Small intestine (tissue), 7 donors: Measurements from ENCODE around the gene FSIP1. TPM values are rescaled to one million over a fixed set of nuclear protein-coding genes. Genes with fewer than 3 reads are reported as not detected.

Experiments used
- DNase-seq, 2 donors: peaks; one replicate each; pipeline versions ENCODE4 v3.0.0 to v3.0.0-alpha.2; 2013
- FAIRE-seq: peaks from 2 replicates; lab custom pipeline; 2012; peaks lifted over from hg19 to GRCh38; lab: Jason Lieb, UNC
- H3K27ac ChIP-seq, 3 donors: one replicate each; pipeline ENCODE4 v1.5.1; 2013; ENCODE audit warnings: low read length in 2 of 3, mild to moderate bottlenecking in 2 of 3, control low read depth in 1 of 3, inconsistent platforms in 1 of 3, low read depth in 1 of 3, moderate library complexity in 1 of 3
- H3K27me3 ChIP-seq, 3 donors: one replicate each; pipeline ENCODE4 v1.6.1; 2013; ENCODE audit warnings: low read length in 3 of 3, inconsistent platforms in 1 of 3; ENCODE audit not compliant: control insufficient read depth in 3 of 3, insufficient read depth in 3 of 3
- H3K36me3 ChIP-seq, 3 donors: one replicate each; pipeline ENCODE4 v1.6.1; 2013; ENCODE audit warnings: low read length in 3 of 3, inconsistent platforms in 1 of 3, low read depth in 1 of 3, mild to moderate bottlenecking in 1 of 3, moderate library complexity in 1 of 3; ENCODE audit not compliant: control insufficient read depth in 3 of 3, insufficient read depth in 2 of 3
- H3K4me1 ChIP-seq, 3 donors: one replicate each; pipeline ENCODE4 v1.6.1; 2013; ENCODE audit warnings: low read length in 2 of 3, inconsistent platforms in 1 of 3, low read depth in 1 of 3, mild to moderate bottlenecking in 1 of 3, moderate library complexity in 1 of 3; ENCODE audit not compliant: control insufficient read depth in 3 of 3, insufficient read depth in 2 of 3
- H3K4me3 ChIP-seq, 3 donors: one replicate each; pipeline ENCODE4 v1.5.1; 2013; ENCODE audit warnings: low read length in 3 of 3, control low read depth in 1 of 3, inconsistent platforms in 1 of 3, low read depth in 1 of 3, mild to moderate bottlenecking in 1 of 3, moderate library complexity in 1 of 3
- H3K9me3 ChIP-seq, 2 donors: one replicate each; pipeline ENCODE4 v1.6.1; 2013; ENCODE audit warnings: low read depth in 1 of 2, low read length in 1 of 2; ENCODE audit not compliant: control insufficient read depth in 2 of 2, insufficient read depth in 1 of 2
- WGBS, 3 donors: extraction: QIAGEN DNeasy Blood & Tissue Kit; methylation state at CpG; one replicate each; pipeline ENCODE4 v1.1.7; 2013; 5-methylcytosine and 5-hydroxymethylcytosine counted together
- polyA plus RNA-seq, 4 donors: library from polyadenylated mRNA; stranded (reverse) in 3 of 4; unstranded in 1 of 4; fragments of 200-250 nt in 3 of 4; fragments of 120-200 nt in 1 of 4; gene quantifications; one replicate each; pipeline versions ENCODE4 v1.2.1 to v1.2.3, GENCODE V29; 2013
- donor health status: healthy with polysubstance abuse.
- donor health status: control.
- donor health status: control.
- donor health status: Bipolar disorder and iron deficiency.
- donor health status: healthy.

The FSIP1 gene
- polyA plus RNA-seq, 4 donors: 0.12 to 0.72 TPM; not detected in 2

DNA sequence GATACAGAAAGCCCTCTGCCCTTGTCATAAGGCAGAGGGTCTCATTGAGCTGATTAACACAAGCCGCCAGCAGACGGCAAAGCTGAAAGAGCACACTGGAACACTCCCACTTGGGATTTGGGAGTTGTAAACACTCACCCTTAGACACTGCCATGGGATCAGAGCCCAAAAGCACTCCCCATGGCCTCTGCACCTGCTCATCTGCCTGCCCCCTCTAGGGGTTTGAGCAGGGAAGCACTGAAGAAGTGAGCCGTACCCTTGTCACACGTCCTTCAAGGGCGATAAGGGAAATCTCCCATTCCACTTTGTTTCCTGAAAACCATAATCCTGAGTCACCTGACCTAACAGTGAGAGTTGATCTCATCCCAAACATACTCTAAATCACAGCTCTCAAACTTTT lies 14.7 kb downstream of the FSIP1 start:
- DNase-seq: no peak
- H3K27ac ChIP-seq: no peak overlapping the region
- H3K36me3 ChIP-seq: no peaks in the 10 kb centered on the region
- no peak for FAIRE-seq
- 87 to 94% (median 88%) methylated on average over 5 of the region's 5 CpGs for WGBS, 3 donors
- H3K4me1 ChIP-seq: no peaks in the 10 kb centered on the region
- H3K4me3 ChIP-seq: no peak overlapping the region
- H3K9me3 ChIP-seq: peaks cover 0 to 7% of the 10 kb centered on the region in 2 donors
- H3K27me3 ChIP-seq: no peaks in the 10 kb centered on the region

DNA sequence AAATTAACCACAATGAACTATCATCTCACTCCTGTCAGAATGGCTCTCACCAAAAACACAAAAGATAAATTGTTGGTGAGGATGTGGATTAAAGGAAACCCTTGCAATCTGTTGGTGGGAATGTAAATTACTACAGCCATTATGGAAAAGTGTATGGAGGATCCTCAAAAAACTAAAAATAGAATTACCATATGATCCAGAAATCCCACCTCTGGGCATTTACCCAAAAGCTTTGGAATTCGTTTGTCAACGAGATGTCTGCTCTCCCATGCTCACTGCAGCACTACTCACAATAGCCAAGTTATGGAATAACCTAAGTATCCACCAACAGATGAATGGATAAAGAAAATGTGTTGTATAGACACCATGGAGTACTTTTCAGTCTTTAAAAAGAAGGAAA lies 21.6 kb downstream of the FSIP1 start:
- H3K9me3 ChIP-seq: no peaks in the 10 kb centered on the region
- no peaks in the 10 kb centered on the region for H3K4me1 ChIP-seq
- H3K36me3 ChIP-seq: no peaks in the 10 kb centered on the region
- no peak for DNase-seq
- no peak for FAIRE-seq
- no peak overlapping the region for H3K27ac ChIP-seq
- WGBS, 3 donors: 77 to 87% (median 80%) methylated on average over 2 of the region's 2 CpGs
- no peak overlapping the region for H3K4me3 ChIP-seq
- H3K27me3 ChIP-seq: no peaks in the 10 kb centered on the region

GRCh38 chr15:39756806-39757522 lies 25.7 kb downstream of the FSIP1 start:
- 46 to 48% (median 47%) methylated on average over 2 of the region's 2 CpGs for WGBS, 3 donors
- H3K27me3 ChIP-seq: peaks cover 0 to 3% (median 0%) of the 10 kb centered on the region in 3 donors
- H3K9me3 ChIP-seq: no peaks in the 10 kb centered on the region
- no peaks in the 10 kb centered on the region for H3K4me1 ChIP-seq
- H3K4me3 ChIP-seq: no peak overlapping the region
- FAIRE-seq (peak; percentile 5), DNase-seq (peak; percentile 47 to 61)
- H3K36me3 ChIP-seq: no peaks in the 10 kb centered on the region
- H3K27ac ChIP-seq: no peak overlapping the region

DNA sequence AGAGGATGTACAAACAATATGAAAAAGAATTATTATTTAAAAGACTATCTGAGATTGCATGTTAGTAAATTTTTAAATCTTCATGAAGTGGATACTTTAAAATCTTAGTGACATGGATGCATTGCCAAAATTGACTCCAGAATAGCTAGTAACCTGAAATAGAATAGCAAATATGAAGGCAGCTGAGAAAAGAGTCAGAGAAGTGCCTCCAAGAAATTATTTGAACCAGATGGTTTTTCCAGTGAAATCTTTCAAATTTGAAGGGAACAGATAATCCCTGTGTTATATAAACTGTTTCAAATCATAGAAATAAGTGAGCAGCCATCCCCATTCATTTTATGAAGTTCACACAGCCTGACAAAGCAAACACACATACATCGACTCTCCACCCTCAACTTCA lies 29.6 kb downstream of the FSIP1 start:
- Histone ChIP-seq H3K4me1 (no peaks in the 10 kb centered on the region), H3K27ac (no peak overlapping the region), H3K9me3 (no peaks in the 10 kb centered on the region), H3K36me3 (no peaks in the 10 kb centered on the region), H3K27me3 (peaks cover 0 to 3% (median 0%) of the 10 kb centered on the region in 3 donors), H3K4me3 (no peak overlapping the region)
- FAIRE-seq: no peak
- no peak for DNase-seq
- WGBS, 3 donors: 73 to 84% (median 76%) methylated on average over 1 of the region's 1 CpG

DNA sequence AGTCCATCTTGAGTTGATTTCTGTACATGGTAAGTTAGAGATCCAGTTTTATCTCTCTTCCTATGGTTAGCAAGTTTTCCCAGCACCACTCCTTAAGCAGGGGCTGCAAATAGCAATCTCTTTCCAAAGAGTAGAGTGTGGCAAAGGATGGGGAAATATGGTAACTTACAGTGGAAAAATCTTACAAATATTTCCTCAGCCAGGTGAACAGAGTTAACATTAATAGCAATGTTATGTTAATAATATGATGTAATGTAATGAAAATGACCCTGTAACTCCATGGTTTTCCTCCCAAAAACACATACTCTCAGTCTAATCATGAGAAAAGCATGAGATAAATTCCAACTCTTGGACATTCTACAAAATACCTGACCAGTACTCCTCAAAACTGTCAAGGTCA lies 30.4 kb downstream of the FSIP1 start:
- Histone ChIP-seq H3K4me3 (no peak overlapping the region), H3K4me1 (no peaks in the 10 kb centered on the region), H3K9me3 (no peaks in the 10 kb centered on the region), H3K27me3 (peaks cover 0 to 3% (median 0%) of the 10 kb centered on the region in 3 donors), H3K27ac (no peak overlapping the region), H3K36me3 (no peaks in the 10 kb centered on the region)
- DNase-seq (no peak), FAIRE-seq (no peak)

DNA sequence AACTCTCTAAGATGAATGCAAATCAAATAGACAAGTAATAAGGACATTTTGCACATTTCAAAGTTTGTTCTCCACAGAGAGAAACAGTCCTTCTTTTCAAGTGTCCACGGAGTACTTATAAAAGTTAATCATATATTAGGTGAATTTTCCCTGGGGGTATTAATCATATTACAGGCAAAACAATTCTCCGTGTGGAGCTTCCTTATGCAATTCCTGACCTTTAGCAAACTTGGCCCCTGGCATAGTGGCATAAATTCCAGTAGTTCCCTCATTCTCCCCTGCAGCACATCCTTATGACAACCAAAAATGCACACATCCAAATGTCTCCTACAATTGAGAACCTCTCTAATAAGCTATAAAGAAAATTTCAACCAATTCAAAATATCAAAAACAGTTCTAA lies 34.4 kb downstream of the FSIP1 start:
- H3K9me3 ChIP-seq: no peaks in the 10 kb centered on the region
- H3K27me3 ChIP-seq: no peaks in the 10 kb centered on the region
- 11 to 41% (median 30%) methylated on average over 2 of the region's 2 CpGs for WGBS, 3 donors
- H3K4me3 ChIP-seq: no peak overlapping the region
- no peaks in the 10 kb centered on the region for H3K4me1 ChIP-seq
- DNase-seq (no peak), FAIRE-seq (no peak)
- H3K27ac ChIP-seq: no peak overlapping the region
- H3K36me3 ChIP-seq: no peaks in the 10 kb centered on the region

DNA sequence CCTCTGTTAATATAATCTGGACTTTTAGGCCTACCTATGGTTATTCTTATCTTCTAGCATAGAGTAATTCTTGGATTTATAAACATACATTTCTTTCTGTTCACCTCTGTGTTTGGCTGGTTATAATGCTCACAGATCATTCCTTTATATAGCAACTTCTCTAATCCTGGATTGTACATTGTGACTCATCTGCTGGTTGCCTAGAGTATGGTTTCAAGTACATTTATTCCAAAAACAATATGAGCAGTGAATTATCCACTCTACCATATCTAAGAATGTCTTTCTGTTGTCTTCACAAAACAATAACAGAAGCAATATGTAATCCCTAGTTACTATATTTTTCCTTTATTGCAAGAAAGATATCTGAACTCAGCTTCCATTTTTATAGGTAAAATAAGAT lies 35.3 kb downstream of the FSIP1 start:
- Histone ChIP-seq H3K27ac (no peak overlapping the region), H3K4me1 (no peaks in the 10 kb centered on the region), H3K36me3 (no peaks in the 10 kb centered on the region), H3K4me3 (no peak overlapping the region), H3K9me3 (no peaks in the 10 kb centered on the region), H3K27me3 (no peaks in the 10 kb centered on the region)
- DNase-seq (no peak), FAIRE-seq (no peak)

GRCh38 chr15:39746714-39747276 lies 35.8 kb downstream of the FSIP1 start:
- DNase-seq (no peak), FAIRE-seq (no peak)
- Histone ChIP-seq H3K36me3 (no peaks in the 10 kb centered on the region), H3K9me3 (no peaks in the 10 kb centered on the region), H3K27ac (no peak overlapping the region), H3K4me1 (no peaks in the 10 kb centered on the region), H3K4me3 (no peak overlapping the region), H3K27me3 (no peaks in the 10 kb centered on the region)
- WGBS, 3 donors: 37 to 69% (median 50%) methylated on average over 1 of the region's 1 CpG

- no peak overlapping the region for H3K4me3 ChIP-seq
- H3K27ac ChIP-seq: no peak overlapping the region
- no peaks in the 10 kb centered on the region for H3K4me1 ChIP-seq
- no peaks in the 10 kb centered on the region for H3K27me3 ChIP-seq
- FAIRE-seq (no peak), DNase-seq (no peak)
- 89 to 94% (median 91%) methylated on average over 2 of the region's 2 CpGs for WGBS, 3 donors
- H3K9me3 ChIP-seq: no peaks in the 10 kb centered on the region
- no peaks in the 10 kb centered on the region for H3K36me3 ChIP-seq
These were observed 36.5 kb downstream of the FSIP1 start for GRCh38 chr15:39746176-39746575.
